ENCODE data around the gene ERGIC1. TPM values are rescaled to one million over a fixed set of nuclear protein-coding genes. Genes with fewer than 3 reads are reported as not detected.

ERGIC1 gene
- total RNA-seq, 1 donor from 2014 or later = 105 TPM

DNA sequence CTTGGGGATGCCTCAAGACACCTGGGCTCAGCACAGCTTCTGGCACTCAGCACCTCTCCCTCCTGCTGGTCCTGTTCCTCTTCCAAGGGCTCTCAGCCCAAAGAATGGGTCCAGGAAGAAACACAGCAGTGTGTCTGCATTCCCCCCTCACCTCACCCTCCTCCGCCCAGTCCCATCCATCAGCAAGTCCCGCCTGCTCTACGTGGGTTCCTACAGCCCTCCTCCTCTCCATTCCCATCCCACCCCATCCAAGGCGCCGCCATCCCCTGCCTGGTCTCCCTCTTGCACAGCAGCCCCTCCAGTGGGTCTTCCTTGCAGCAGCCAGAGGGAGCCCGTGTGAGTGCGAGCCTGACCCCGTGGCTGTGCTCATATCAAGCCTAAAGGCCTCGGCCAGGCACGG lies 72.8 kb downstream of the ERGIC1 start:
- TF ChIP-seq, protein P1, sequence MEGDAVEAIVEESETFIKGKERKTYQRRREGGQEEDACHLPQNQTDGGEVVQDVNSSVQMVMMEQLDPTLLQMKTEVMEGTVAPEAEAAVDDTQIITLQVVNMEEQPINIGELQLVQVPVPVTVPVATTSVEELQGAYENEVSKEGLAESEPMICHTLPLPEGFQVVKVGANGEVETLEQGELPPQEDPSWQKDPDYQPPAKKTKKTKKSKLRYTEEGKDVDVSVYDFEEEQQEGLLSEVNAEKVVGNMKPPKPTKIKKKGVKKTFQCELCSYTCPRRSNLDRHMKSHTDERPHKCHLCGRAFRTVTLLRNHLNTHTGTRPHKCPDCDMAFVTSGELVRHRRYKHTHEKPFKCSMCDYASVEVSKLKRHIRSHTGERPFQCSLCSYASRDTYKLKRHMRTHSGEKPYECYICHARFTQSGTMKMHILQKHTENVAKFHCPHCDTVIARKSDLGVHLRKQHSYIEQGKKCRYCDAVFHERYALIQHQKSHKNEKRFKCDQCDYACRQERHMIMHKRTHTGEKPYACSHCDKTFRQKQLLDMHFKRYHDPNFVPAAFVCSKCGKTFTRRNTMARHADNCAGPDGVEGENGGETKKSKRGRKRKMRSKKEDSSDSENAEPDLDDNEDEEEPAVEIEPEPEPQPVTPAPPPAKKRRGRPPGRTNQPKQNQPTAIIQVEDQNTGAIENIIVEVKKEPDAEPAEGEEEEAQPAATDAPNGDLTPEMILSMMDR (conservative IDR thresholded peaks at IDR 0.05) = no peak
- Mint-ChIP-seq H3K4me3 (no peak overlapping the region), H3K4me1 (ENCODE audit: unreplicated experiment) (peaks cover 52% of the 10 kb centered on the region), H3K27ac (peak overlapping the region; percentile 94), H3K27me3 (peaks cover 3% of the 10 kb centered on the region), H3K9me3 (no peaks in the 10 kb centered on the region), H3K36me3 (peaks cover 12% of the 10 kb centered on the region)
- no peak for DNase-seq (ENCODE audit: extremely low spot score, unreplicated experiment)

DNA sequence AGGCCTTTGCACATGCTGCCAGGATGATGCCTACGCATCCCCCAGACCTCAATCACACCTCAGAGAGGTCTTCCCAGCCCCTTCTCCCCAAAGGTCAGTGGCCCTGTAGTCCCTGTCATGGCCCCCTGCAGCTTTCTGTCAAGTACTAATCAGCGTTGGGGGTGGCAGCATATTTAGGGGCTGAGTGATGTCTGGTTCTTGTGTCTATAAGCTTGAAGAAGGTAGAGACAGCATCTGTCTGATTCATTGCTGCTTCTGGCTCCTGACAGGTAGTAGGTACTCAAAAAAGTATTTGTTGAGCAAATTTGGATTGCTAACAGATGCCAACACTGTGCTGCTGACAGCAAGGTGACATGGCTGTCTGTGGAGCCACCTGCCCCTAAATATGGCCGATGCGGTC lies 73.6 kb downstream of the ERGIC1 start:
- Mint-ChIP-seq H3K4me1 (ENCODE audit: unreplicated experiment) (peaks cover 46% of the 10 kb centered on the region), H3K36me3 (peaks cover 12% of the 10 kb centered on the region), H3K9me3 (no peaks in the 10 kb centered on the region), H3K4me3 (peak overlapping the region; percentile 25), H3K27ac (peak overlapping the region; percentile 83), H3K27me3 (peaks cover 3% of the 10 kb centered on the region)
- TF ChIP-seq, protein P1 (conservative IDR thresholded peaks at IDR 0.05) = no peak
- no peak for DNase-seq (ENCODE audit: extremely low spot score, unreplicated experiment)

DNA sequence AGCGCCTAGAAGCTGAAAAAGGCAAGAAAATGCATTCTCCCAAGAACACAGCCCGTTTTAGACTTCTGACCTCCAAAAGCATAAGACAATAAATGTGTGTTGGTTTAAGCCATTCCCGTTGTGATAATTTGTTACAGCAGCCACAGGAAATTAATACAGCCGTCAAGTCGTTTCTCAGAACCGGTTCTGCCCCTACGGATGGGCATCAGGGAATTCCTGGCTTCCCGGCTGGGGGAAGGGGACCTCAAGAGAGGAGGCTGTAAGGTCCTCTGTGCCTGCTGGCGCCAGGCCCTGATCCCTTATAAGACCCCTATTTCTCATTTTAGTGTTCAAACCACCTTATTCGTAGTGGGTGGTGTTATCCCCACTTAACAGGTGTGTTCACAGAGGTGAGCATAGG lies 74.6 kb downstream of the ERGIC1 start:
- H3K27me3 Mint-ChIP-seq = peaks cover 3% of the 10 kb centered on the region
- H3K9me3 Mint-ChIP-seq = no peaks in the 10 kb centered on the region
- H3K4me1 Mint-ChIP-seq (ENCODE audit: unreplicated experiment) = peaks cover 36% of the 10 kb centered on the region
- no peak overlapping the region for H3K4me3 Mint-ChIP-seq
- peak overlapping the region; percentile 83 for H3K27ac Mint-ChIP-seq
- DNase-seq (ENCODE audit: extremely low spot score, unreplicated experiment) = no peak
- peaks cover 11% of the 10 kb centered on the region for H3K36me3 Mint-ChIP-seq
- TF ChIP-seq, protein P1 (conservative IDR thresholded peaks at IDR 0.05) = no peak

DNA sequence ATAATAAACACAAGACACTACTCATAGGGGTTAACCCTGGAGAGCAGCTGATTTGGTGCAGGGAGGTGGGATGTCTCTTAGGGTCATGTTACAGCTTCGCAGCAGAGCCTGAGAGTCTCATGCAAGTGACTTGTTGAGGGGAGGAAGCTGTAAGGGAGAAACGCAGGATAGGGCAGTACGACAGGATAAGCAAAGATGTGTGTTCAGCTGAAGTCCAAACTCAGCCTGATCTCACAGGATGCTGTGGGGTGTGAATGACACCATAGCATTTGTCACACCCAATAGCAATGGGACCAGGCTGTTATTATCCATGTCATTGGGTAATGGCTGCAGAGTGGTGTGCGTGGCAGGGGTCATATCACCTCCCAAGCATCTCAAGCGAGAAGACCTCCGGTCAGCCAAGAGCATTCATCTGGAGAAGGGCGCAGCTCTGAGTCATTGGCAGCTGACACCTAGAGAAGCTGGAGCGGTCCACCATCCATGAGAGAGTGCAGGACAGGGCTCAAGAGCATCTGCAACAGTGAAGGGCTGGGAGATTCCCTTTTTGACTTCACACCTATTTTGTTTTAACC lies 76.0 kb downstream of the ERGIC1 start:
- TF ChIP-seq, protein P1 (conservative IDR thresholded peaks at IDR 0.05) = no peak
- DNase-seq (ENCODE audit: extremely low spot score, unreplicated experiment) = no peak
- peaks cover 6% of the 10 kb centered on the region for H3K36me3 Mint-ChIP-seq
- peak overlapping the region; percentile 32 for H3K27ac Mint-ChIP-seq
- no peaks in the 10 kb centered on the region for H3K9me3 Mint-ChIP-seq
- no peaks in the 10 kb centered on the region for H3K27me3 Mint-ChIP-seq
- peak overlapping the region; percentile 12 for H3K4me3 Mint-ChIP-seq
- peaks cover 28% of the 10 kb centered on the region for H3K4me1 Mint-ChIP-seq (ENCODE audit: unreplicated experiment)

DNA sequence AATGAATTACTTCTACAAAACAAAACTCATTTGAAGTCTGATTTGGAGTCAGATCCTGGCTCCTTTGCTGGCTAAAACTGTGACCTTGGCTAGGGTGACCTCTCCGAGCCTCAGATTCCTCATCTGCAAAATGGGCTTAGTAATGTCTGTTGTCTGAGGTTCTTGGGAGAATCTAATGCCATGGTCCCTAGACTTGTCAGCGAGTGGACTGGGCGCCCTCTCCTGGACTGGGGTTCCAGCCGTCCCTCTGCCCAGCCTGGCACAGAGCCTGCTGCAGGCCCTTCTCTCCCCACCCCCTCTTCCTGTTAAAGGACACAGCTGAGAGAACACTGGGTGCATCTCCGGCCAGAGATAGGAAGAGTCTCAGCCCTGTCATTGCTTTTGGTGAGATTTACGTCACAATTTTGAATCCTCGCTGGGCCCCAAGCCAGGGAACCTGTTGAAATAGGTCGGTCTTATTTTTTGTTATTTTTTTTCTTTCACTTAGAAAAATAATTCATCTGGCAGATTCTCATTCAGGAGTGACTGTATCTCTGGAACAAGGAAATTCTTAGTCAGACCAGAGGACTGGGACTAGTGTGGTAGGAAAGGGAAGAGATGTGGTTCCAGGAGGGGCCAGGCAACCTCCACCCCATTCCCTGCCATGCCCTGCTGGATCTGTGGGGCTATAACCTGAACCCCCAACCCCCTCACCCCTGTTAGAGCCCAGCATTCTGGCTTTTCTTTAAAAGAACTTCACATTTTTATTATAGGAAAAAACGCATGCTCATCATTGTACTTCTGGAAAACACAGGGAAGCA lies 77.0 kb downstream of the ERGIC1 start:
- TF ChIP-seq, protein P1 (conservative IDR thresholded peaks at IDR 0.05) = peak; percentile 41
- Mint-ChIP-seq H3K27ac (no peak overlapping the region), H3K4me3 (no peak overlapping the region), H3K36me3 (peaks cover 8% of the 10 kb centered on the region), H3K27me3 (no peaks in the 10 kb centered on the region), H3K9me3 (no peaks in the 10 kb centered on the region), H3K4me1 (ENCODE audit: unreplicated experiment) (peaks cover 22% of the 10 kb centered on the region)
- no peak for DNase-seq (ENCODE audit: extremely low spot score, unreplicated experiment)
